ENCODE results near the gene TAPBPL.

The TAPBPL gene

DNA sequence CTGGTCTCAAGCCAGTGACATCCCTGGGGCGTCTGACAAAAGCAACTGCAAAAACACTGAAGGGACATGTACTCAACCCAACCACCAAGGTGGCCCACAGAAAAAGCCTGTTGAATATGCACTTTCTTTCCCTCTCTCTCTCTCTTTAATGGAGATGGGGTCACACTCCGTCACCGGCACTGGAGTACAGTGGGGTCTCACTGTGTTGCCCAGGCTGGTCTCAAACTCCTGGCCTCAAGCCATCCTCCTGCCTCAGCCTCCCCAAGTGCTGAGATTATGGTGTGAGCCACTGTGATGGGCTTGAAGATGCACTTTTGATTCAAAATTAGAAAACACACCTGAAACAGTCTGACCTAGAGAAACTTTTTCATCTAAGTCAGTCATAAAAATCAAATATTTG lies 14.3 kb upstream of the TAPBPL start:
- no peak for DNase-seq

DNA sequence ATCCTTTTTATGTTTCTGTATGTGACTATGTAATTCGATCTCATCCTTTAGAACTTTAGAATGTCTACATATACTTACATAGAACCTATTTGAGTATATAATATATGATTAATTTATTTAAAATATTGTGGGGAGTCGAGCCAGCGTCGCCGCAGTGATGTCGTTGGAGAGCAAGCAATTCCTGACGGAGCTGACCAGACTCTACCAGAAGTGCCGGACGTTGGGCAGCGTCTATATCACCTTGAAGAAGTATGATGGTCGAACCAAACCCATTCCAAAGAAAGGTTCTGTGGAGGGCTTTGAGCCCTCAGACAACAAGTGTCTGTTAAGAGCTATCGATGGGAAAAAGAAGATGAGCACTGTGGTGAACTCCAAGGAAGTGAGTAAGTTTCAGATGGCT lies 13.5 kb upstream of the TAPBPL start:
- no peak for DNase-seq

DNA sequence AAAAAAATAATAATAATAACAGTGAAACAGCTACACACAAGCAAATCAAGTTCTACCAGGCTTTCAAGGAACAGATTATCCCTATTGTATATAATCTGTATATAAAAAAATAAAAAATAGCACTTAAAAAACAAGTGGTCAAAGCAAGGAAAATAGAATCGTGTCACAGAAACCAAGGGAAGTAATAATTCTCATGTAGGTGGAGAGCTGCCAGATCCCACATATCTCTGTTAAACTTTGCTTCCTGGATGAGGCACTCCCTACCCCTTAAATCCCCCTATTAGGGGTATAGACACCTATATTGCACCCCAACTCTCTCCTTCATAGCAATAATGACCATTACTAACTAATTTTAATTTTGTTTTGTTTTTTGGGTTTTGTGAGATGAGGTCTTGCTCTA lies 11.5 kb upstream of the TAPBPL start:
- no peak for DNase-seq

DNA sequence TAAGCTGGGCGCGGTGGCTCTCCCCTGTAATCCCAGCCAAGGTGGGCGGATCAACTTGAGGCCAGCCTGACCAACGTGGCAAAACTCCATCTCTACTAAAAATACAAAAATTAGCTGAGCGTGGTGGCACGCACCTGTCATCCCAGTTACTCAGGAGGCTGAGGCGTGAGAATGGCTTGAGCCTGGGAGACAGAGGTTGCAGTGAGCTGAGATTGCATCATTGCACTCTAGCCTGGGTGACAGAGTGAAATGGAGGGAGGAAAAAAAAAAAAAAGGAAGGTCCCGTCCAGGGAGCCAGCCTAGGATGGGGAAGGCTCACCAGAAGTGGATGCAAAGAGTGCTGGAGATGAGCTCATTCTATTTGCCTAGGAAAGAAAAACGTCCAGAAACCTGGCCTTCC lies 9.0 kb upstream of the TAPBPL start:
- DNase-seq, result no peak

DNA sequence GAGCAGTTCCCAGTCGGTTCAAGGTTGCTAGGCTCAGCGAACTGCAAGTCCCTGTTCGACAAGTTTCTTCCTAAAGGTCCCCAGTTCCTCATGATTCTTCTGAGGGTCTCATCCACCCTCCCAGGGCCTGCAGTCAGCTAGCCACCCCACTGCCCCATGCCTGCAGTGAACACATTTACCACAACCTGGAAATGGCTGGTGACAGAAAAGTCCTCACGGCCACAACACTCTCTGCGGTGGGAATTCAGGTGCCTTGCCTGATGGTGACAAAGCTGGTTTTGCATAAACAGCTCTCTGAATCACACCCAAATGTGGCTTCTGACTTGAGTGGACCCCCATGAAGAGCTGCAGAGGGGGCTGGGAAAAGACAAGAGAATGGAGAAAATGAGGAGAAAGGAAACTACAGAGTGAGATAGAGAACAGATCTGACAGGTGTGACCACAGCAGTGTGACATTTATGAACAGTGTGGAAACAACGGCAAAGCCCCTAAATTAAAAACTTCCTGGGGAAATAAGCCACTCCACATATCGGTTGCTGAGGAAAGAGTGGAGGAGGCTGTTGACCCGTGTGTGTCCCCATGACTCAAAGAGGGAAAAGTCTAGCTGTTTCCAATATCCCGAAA lies 8.4 kb upstream of the TAPBPL start:
- no peak for DNase-seq

DNA sequence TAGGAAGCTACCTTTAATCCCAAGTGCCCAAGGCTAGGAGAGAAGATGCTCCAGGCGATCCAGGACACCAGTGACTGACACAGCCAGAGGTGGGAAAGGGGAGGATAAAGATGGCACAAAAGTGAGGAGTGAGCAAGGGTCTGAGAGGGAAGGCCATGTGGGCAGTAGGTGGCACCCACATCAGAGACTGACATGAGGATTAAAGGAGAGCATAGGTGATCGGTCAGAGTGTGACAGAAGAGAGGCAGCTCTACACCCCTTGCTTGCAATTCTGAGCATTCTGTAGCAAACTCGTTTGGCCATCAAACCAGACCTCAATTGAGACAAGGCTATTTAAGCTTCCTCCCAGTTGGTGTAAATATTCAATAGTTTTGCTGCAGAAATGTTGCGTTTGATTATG lies 7.8 kb upstream of the TAPBPL start:
- DNase-seq, result no peak

DNA sequence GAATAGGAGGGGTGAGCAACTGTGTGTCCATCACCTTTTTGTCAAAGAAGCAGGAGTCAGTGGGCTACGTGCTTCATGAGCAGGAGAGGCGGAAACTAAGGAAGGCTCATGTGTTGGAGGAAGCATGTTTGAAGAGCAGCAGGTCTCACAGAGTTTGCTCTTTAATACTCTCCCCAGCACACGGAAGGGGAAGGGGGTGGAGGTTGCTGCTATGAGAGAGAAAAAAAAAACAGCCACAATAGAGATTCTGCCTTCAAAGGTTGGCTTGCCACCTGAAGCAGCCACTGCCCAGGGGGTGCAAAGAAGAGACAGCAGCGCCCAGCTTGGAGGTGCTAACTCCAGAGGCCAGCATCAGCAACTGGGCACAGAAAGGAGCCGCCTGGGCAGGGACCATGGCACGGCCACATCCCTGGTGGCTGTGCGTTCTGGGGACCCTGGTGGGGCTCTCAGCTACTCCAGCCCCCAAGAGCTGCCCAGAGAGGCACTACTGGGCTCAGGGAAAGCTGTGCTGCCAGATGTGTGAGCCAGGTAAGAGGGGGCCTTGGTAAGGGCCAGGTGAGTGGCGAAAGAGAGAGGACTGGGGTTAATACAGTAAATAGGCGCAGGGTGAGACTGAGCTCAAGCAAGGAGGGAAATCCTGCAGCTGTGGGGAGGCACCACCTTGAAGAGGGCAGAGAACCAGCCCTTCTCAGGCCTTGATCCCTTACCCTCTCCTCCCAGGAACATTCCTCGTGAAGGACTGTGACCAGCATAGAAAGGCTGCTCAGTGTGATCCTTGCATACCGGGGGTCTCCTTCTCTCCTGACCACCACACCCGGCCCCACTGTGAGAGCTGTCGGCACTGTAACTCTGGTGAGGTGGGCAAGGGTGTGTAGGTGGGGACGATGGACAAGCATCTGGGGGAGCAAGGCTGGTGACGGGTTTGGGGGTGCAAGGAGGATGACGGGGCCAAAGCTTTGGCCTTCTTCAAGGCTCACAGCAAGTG lies 6.8 kb upstream of the TAPBPL start, which contains the start of gene CD27:
TSS of gene CD27 (plus strand) at position 252 of the 985 bp plus-strand sequence. CDS start at position 393, 141 bp downstream.
- DNase-seq, result no peak

DNA sequence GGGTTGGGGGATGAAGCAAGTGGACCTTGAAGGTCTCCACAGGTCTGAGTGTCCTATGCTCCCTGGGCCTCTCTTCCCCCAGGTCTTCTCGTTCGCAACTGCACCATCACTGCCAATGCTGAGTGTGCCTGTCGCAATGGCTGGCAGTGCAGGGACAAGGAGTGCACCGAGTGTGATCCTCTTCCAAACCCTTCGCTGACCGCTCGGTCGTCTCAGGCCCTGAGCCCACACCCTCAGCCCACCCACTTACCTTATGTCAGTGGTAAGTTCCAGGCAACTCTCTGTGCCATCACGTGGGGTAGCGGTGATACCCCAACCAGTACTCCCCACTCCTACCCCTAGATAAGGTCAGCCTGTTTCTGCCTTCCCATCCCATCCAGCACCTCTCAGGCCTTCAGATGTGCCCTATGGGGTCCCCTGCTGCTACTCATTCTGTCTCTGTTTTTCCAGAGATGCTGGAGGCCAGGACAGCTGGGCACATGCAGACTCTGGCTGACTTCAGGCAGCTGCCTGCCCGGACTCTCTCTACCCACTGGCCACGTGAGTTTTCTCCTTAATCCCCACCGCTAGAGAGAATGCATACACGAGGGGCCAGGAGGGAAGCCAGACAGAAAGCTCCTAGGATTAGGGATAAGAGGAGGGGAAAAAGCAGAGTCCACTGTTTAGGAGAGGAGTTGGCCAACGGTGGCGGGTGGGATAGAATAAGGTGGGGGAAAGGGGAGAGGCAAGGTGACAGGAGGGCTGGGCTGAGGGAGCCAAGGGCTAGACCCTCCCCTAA lies 1.6 kb upstream of the TAPBPL start:
- no peak for DNase-seq

DNA sequence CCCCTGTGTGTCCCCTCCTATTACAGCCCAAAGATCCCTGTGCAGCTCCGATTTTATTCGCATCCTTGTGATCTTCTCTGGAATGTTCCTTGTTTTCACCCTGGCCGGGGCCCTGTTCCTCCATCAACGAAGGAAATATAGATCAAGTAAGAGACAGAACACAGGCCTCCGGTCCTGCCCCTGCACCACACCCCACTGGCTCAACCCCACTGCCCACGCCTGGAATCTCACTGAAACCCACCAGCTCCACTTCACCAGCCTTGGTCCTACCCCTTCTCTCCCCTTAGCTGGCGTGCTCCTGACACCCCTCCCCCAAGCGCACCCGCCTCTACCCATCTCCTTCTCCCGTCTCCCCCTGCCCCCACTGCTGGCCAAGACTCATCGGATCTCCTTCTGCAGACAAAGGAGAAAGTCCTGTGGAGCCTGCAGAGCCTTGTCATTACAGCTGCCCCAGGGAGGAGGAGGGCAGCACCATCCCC lies 934 bp upstream of the TAPBPL start:
- DNase-seq, result no peak

DNA sequence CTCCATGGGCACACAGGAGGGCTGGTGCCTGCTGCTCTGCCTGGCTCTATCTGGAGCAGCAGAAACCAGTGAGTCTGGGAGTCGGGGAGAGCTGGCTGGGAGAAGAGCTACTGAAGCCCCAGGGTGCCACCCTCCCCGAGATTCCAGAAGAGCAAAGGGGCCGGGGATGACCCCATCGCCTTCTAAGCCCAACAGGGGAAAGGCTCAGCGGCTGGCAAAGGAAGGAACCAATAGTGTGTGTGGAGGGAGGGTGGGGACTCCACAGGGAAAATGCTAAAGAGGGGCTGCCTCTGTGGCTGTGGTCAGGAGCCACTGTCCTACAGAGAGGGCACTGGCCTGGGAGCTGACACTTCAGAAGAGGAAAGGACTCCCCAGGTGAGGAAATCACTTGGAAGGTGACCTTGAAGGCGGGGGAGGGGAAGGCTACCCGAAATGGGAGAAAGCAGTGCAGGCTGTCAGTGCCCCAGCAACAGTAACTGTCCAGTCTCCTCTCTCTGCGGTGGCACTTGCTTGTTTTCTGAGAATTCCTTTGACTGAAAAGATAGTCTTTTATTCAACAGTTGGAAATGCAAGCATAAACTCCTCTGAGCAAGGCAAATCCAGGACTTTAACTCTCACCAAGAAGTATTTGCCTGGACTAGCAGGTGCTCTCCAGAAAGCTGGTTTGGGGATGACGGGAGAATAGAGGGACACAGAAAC lies 552 bp downstream of the TAPBPL start:
- no peak for DNase-seq

DNA sequence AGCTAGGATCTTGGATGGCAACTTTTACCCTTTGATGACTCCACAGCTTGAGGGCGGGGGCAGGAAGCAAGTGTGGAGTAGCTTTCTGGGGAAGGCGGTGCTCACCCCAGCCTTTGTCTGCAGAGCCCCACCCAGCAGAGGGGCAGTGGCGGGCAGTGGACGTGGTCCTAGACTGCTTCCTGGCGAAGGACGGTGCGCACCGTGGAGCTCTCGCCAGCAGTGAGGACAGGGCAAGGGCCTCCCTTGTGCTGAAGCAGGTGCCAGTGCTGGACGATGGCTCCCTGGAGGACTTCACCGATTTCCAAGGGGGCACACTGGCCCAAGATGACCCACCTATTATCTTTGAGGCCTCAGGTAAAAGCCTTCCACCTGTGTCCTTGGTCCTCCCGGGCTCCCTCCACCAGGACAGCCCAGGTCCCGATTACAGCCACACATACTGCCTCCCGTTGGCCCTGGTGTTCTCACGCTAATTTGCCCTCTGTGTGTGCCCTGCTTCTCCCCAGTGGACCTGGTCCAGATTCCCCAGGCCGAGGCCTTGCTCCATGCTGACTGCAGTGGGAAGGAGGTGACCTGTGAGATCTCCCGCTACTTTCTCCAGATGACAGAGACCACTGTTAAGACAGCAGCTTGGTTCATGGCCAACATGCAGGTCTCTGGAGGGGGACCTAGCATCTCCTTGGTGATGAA lies 1.2 kb downstream of the TAPBPL start:
- DNase-seq, result no peak

DNA sequence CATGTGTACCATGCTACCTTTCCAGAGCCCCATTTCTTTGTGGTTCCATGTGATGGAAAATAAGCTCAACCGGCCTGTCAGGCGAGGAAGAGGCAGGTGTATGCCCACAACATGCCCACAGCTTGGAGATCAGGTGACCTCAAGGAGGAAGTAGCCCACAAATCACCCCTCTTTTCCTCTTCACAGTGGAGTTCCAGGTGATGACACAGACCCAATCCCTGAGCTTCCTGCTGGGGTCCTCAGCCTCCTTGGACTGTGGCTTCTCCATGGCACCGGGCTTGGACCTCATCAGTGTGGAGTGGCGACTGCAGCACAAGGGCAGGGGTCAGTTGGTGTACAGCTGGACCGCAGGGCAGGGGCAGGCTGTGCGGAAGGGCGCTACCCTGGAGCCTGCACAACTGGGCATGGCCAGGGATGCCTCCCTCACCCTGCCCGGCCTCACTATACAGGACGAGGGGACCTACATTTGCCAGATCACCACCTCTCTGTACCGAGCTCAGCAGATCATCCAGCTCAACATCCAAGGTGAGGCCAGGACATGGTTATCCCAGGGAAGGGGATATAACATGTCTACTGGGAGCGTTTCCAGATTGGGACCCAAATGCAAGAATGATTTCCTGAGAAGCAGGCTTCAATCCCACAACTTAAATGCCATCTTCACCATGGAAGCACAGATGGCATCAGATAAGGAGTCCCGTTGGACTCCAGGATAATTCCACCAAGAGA lies 5.5 kb downstream of the TAPBPL start:
- no peak for DNase-seq

DNA sequence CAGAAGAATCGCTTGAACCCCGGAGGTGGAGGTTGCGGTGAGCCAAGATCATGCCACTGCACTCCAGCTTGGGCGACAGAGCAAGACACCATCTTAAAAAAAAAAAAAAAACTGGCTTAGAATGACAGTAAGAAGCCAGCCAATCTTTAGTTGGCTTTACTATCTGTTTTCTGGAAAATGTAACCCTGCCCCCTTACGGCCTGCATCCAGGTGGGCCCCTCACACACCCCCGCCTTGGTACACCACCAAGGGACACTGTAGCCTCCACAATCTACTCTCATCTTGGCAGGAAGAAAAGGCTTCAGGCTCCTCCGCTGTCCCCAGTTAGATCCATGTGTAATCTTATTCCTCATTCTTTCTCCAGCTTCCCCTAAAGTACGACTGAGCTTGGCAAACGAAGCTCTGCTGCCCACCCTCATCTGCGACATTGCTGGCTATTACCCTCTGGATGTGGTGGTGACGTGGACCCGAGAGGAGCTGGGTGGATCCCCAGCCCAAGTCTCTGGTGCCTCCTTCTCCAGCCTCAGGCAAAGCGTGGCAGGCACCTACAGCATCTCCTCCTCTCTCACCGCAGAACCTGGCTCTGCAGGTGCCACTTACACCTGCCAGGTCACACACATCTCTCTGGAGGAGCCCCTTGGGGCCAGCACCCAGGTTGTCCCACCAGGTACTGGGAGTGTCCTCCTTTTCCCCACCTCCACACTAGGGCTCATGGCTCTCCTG lies 6.6 kb downstream of the TAPBPL start:
- DNase-seq, result no peak

DNA sequence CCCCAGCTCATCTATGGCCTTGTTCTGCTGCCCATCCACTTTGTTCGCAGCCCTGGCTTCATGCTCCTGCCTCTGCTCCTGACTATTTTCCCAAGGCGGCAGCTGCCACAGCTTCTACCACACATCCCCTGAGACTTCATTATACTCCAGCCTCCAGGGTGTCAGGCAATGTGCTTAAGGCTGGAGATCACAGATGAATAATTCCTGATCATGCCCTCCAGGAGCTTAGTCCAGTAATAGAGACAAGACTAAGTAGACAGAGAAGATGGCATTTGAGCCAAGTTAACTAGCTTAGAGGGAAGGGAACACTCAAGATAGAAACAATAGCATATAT lies 7.1 kb downstream of the TAPBPL start:
- DNase-seq, result no peak

DNA sequence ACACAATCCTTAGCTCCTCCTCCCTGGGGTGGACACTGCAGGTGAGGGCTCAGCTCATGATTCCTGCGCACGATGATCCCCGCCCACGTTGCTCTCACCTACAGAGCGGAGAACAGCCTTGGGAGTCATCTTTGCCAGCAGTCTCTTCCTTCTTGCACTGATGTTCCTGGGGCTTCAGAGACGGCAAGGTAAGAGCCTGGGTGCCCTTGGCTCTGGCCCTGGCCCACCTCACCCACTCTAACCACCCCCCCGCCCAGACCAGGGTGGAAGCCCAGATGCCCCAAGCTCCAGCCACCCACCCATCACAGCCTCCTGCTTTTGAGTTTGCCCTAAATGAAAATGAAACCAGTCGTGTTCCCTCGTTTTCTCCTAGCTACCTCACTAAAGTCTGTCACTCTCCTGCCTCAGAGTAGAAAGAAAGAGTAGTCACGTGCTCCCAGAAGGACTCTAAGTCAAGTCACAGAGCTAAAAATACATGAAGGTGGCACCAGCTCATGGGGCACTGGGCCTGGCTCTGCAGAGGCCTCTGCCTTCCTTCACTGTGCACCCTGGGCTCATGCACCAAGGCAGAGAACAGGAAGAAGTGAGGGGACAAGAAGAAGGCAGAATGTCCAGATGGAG lies 9.0 kb downstream of the TAPBPL start:
- DNase-seq, result peak; percentile 16

DNA sequence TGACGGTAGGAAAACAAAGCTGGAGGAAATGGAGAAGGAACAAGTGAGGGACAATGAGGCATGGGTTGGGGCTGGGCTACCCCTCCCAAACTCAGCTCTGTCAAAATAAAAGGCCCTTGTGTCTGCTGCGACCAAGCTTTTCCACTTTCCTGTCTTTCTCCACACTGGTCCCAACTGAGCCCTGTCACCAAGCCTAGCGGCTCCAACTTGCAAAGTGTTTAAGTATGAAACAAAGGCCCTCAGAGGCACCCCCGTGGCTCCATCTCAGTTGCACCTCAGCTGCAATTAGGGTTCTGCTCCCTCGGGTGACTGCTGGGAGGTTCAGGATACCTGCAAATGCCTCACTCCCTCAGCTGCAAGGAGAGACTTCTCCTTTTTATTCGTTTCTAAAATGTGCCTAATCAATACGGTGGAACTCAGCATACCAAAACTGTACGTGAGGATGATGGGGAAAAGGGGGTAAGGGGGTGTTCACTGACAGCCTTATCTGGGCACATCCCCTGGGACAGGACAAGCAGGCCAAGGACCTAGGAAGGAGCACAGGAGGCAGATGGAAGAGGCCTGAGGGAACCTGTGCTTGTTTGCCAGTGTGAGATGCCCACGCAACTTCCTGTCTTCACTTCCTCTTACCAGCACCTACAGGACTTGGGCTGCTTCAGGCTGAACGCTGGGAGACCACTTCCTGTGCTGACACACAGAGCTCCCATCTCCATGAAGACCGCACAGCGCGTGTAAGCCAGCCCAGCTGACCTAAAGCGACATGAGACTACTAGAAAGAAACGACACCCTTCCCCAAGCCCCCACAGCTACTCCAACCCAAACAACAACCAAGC lies 9.8 kb downstream of the TAPBPL start:
- peak; percentile 99 for DNase-seq

DNA sequence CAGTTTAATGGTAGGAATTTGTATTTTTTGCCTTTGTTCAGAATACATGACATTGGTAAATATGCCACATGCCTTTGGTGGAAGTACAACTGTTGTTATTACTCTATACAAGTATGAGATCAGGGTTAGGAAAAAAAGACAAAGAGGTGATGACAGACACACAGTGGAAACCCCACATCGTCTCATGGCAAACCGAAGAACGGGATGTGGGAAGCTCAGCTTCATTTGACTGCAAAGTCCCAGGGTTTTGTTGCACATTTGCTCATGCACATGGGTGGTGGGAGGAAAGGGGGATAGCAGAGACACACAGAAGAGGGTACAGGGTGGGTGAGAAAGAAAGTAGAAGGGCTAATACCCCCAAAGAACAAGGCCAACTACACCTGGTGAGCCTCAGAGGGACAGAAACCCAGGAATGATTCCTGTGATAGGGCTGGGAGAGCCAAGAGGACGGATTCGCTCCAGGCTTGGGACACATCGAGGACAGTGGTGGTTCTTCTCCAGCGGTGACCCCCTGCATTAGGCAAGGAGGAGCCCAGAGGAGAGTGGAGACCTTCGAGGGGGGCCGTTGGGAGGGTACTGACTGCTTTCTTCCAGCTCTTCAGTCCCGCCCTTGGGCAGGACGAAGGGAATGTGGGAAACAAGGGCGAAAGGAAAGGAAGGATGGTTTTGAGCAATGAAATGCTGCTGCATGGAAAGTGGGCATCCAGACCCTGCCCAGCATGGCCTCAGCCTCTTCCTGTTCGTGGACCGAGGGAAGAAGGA lies 10.6 kb downstream of the TAPBPL start:
- no peak for DNase-seq

DNA sequence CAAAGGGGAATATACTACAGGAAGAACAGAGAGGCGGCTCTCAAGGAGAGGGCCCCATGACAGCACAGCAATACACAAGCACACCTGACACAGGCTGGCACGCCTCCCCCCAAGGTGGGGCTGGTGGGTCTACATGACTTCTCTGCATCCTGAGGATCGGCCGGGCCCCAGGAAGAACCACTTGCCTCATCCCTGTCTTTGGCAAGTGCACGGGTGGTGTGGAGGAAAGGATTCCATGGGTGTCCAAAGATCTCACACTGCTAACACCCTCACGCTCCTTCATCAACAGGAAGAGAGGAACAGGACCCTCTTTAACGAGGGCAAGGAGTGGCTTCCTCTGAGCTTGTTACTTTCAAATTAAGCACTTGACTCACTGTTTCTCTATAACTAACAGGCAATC lies 11.4 kb downstream of the TAPBPL start:
- DNase-seq, result no peak

DNA sequence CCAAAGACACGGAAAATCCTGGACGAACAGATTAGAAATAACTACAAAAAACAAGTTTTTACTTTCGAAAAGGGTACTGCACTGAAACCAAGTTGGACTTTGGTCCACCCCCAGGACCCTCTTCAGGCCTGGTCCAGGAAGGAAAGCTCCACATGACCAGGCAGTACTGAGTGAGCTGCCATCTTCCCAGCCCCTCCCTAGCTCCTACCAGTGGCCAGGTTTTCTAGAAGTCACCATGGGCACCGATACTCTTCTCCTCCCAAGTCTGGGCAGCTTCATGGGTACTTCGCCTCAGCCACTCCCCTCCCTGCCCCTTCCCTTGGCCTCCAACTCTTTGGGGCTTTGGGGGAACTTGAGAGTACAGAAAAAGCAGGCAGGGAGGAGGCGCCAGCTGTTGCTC lies 12.0 kb downstream of the TAPBPL start:
- DNase-seq, result no peak

Data from MV-4-11 (cell line).